GM18505 (cell line): Measurements from ENCODE around the gene MOB3C.

Source experiments
- ATAC-seq: cut with Tn5 transposase; IDR thresholded peaks from one replicate; pipeline ENCODE4 v1.9.1; 2021; ENCODE audit not compliant: unreplicated experiment
- POLR2A ChIP-seq: IDR thresholded peaks from 4 replicates; pipeline ENCODE4 v1.6.1; 2011; ENCODE audit warnings: borderline replicate concordance; ENCODE audit not compliant: insufficient read depth, insufficient read length; ENCODE audit errors: extremely low read depth

Gene MOB3C

GRCh38 chr1:46580140-46580903, 36.3 kb downstream of the MOB3C start:
- ATAC-seq: no peak
- TF ChIP-seq POLR2A: no peak

- ATAC-seq: no peak
- TF ChIP-seq POLR2A: no peak
These were observed 38.9 kb downstream of the MOB3C start for GRCh38 chr1:46577671-46578070.

GRCh38 chr1:46576596-46576995, 40.0 kb downstream of the MOB3C start:
- TF ChIP-seq POLR2A: no peak
- ATAC-seq: no peak

- ATAC-seq: no peak
- TF ChIP-seq POLR2A: no peak
These were observed 40.8 kb downstream of the MOB3C start for GRCh38 chr1:46575778-46576177.

- no peak for ATAC-seq
- no peak for TF ChIP-seq POLR2A
These were observed 41.3 kb downstream of the MOB3C start for GRCh38 chr1:46575300-46575699.

- no peak for TF ChIP-seq POLR2A
- no peak for ATAC-seq
These were observed 44.9 kb downstream of the MOB3C start for GRCh38 chr1:46571691-46572225.

- no peak for ATAC-seq
- no peak for TF ChIP-seq POLR2A
These were observed 46.5 kb downstream of the MOB3C start for GRCh38 chr1:46569884-46570725.

- no peak for ATAC-seq
- TF ChIP-seq POLR2A: no peak
These were observed 47.5 kb downstream of the MOB3C start for GRCh38 chr1:46569116-46569515.

- TF ChIP-seq POLR2A: no peak
- no peak for ATAC-seq
These were observed 48.1 kb downstream of the MOB3C start for GRCh38 chr1:46568461-46568891.

GRCh38 chr1:46563341-46563740, 53.3 kb downstream of the MOB3C start:
- TF ChIP-seq POLR2A: no peak
- no peak for ATAC-seq

- TF ChIP-seq POLR2A: no peak
- ATAC-seq: no peak
These were observed 54.1 kb downstream of the MOB3C start for GRCh38 chr1:46562498-46562897.

- TF ChIP-seq POLR2A: no peak
- ATAC-seq: no peak
These were observed 57.6 kb downstream of the MOB3C start for GRCh38 chr1:46558966-46559365.

GRCh38 chr1:46558141-46558963, 58.3 kb downstream of the MOB3C start:
- no peak for TF ChIP-seq POLR2A
- ATAC-seq: no peak
